ENCODE data around the gene CALML4. TPM values are rescaled to one million over a fixed set of nuclear protein-coding genes. Genes with fewer than 3 reads are reported as not detected.

Gene CALML4
- polyA plus RNA-seq, 1 donor (not counting 4 experiments of a cell fraction or from before 2014, with no cell fraction given): 7.0 TPM

DNA sequence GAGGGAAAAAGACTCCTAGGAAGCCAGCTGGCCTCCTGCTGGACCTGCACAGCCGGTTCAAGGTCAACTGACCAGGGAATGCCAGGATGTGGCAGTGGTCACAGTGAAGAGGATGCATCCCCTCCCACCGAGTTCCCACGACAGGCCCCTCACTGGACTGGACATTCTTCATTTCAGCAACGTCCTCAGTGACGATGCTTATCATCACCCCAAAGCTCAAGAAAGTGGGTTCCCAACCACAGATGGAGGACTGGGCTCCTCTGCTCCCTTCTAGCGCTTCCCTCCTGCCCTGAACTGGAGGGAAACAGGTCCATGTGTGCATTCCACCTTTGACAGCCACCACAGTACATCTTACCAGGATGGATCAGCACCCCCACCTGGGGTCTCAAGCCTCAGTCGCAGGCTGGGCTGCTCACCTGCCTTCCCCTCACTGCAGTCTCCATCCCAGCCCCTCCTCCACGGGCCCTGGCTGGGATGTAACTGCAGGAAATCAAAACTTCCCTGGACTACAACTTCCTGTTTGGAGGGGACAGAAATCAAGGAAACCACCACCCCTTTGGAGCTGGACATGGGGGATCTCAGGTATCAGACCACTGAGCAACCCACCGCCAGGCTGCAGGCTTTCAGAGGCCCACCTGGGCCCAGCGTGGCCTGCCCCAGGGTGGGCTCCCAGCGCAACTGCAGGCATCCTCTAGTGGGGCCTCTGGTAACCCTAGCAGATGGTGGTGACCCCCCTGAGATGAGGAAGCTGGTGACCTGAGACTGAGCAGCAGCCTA lies 7.3 kb downstream of the CALML4 start:
- Histone ChIP-seq H3K4me2 (ENCODE audit: control insufficient read depth, extremely low read depth, insufficient read depth, low read depth, low read length) (no peak overlapping the region), H3K79me2 (ENCODE audit: control insufficient read depth, insufficient read depth, low read length) (no peaks in the 10 kb centered on the region), H3K27ac (ENCODE audit: control insufficient read depth, insufficient read depth, low read length) (no peak overlapping the region), H3K27me3 (ENCODE audit: control insufficient read depth, extremely low read depth, insufficient read depth, low read length) (no peaks in the 10 kb centered on the region), H4K20me1 (ENCODE audit: control insufficient read depth, extremely low read depth, insufficient read depth, low read length) (no peaks in the 10 kb centered on the region), H3K4me1 (ENCODE audit: control insufficient read depth, extremely low read depth, insufficient read depth, low read length) (no peaks in the 10 kb centered on the region), H3K9me1 (ENCODE audit: control insufficient read depth, extremely low read depth, insufficient read depth, low read length) (no peaks in the 10 kb centered on the region), H3K4me3 (ENCODE audit: control insufficient read depth in 2 of 3, extremely low read depth in 1 of 3, insufficient read depth in 2 of 3, low read depth in 1 of 3, low read length in 3 of 3) (no peak overlapping the region), H2AFZ (ENCODE audit: control insufficient read depth, low read length) (no peak overlapping the region), H3K9me3 (ENCODE audit: control insufficient read depth, low read depth, low read length) (no peaks in the 10 kb centered on the region), H3K36me3 (ENCODE audit: control insufficient read depth in 2 of 2, extremely low read depth in 1 of 2, insufficient read depth in 2 of 2, low read length in 2 of 2) (peaks cover 10 to 12% of the 10 kb centered on the region in 2 experiments), H3K9ac (ENCODE audit: control insufficient read depth, extremely low read depth, insufficient read depth, low read length) (no peak overlapping the region)
- DNase-seq (ENCODE audit: low read depth, low spot score): no peak
- no peak for TF ChIP-seq CTCF (optimal IDR thresholded peaks at IDR 0.05 in 1 of 3, IDR thresholded peaks at IDR 0.05 in 1 of 3, conservative IDR thresholded peaks at IDR 0.05 in 1 of 3; ENCODE audit: extremely low read depth in 1 of 3, insufficient read depth in 2 of 3, low read length in 3 of 3)
- no peak for TF ChIP-seq EZH2 (IDR thresholded peaks at IDR 0.05; ENCODE audit: low read length)
- FAIRE-seq: no peak
- dilution Hi-C loops (cut with MboI; ENCODE audit: extremely low pct_ligation_motif_present, low sequenced_read_pairs): no loop called here

DNA sequence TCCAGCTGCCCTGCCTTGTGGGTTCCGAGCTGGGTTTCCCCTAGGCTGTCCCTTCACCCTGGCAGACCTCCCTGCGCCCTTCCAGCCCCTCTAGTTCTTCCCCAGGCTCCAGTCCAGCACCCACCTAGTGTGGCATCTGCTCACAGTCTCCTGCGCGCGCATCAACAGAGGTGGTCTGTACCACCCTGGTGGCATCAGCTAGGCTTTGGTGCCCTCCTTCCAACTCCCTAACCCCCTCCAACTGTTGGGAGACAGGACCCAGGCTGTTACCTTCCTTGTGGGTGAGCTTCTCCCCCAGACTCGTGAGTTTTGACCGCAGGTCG lies 8.0 kb downstream of the CALML4 start:
- peaks cover 10 to 19% of the 10 kb centered on the region in 2 experiments for H3K36me3 ChIP-seq (ENCODE audit: control insufficient read depth in 2 of 2, extremely low read depth in 1 of 2, insufficient read depth in 2 of 2, low read length in 2 of 2)

More for the DNA sequence above, 8.0 kb downstream of the CALML4 start:
- Histone ChIP-seq H3K4me2 (ENCODE audit: control insufficient read depth, extremely low read depth, insufficient read depth, low read depth, low read length) (no peak overlapping the region), H3K79me2 (ENCODE audit: control insufficient read depth, insufficient read depth, low read length) (no peaks in the 10 kb centered on the region), H2AFZ (ENCODE audit: control insufficient read depth, low read length) (no peak overlapping the region), H3K27ac (ENCODE audit: control insufficient read depth, insufficient read depth, low read length) (no peak overlapping the region), H3K9me1 (ENCODE audit: control insufficient read depth, extremely low read depth, insufficient read depth, low read length) (no peaks in the 10 kb centered on the region), H3K9me3 (ENCODE audit: control insufficient read depth, low read depth, low read length) (no peaks in the 10 kb centered on the region), H4K20me1 (ENCODE audit: control insufficient read depth, extremely low read depth, insufficient read depth, low read length) (no peaks in the 10 kb centered on the region), H3K9ac (ENCODE audit: control insufficient read depth, extremely low read depth, insufficient read depth, low read length) (no peak overlapping the region), H3K27me3 (ENCODE audit: control insufficient read depth, extremely low read depth, insufficient read depth, low read length) (no peaks in the 10 kb centered on the region), H3K4me3 (ENCODE audit: control insufficient read depth in 2 of 3, extremely low read depth in 1 of 3, insufficient read depth in 2 of 3, low read depth in 1 of 3, low read length in 3 of 3) (no peak overlapping the region), H3K4me1 (ENCODE audit: control insufficient read depth, extremely low read depth, insufficient read depth, low read length) (no peaks in the 10 kb centered on the region)
- FAIRE-seq: no peak
- DNase-seq (ENCODE audit: low read depth, low spot score): no peak
- dilution Hi-C loops (cut with MboI; ENCODE audit: extremely low pct_ligation_motif_present, low sequenced_read_pairs): no loop called here
- no peak for TF ChIP-seq EZH2 (IDR thresholded peaks at IDR 0.05; ENCODE audit: low read length)
- TF ChIP-seq CTCF (optimal IDR thresholded peaks at IDR 0.05 in 1 of 3, IDR thresholded peaks at IDR 0.05 in 1 of 3, conservative IDR thresholded peaks at IDR 0.05 in 1 of 3; ENCODE audit: extremely low read depth in 1 of 3, insufficient read depth in 2 of 3, low read length in 3 of 3): no peak

Measured in keratinocyte (primary cell).